Activated CD4-positive, alpha-beta memory T cell treated with anti-CD3 and anti-CD28 coated beads, Interleukin-2, amount 10 ng/mL, durations not matched to agents 7 days and 5 days (primary cell): ENCODE data around the gene SLBP. TPM values are rescaled to one million over a fixed set of nuclear protein-coding genes. Genes with fewer than 3 reads are reported as not detected.
A peak's percentile ranks its signal among the peaks of the same experiment; 100 is the strongest.

Experiments used
- CTCF ChIA-PET: fragments of 350-600 bp; sonication (Branson Sonifier 250); formaldehyde crosslinking; loops from one replicate; lab custom pipeline; 2021; ENCODE audit warnings: antibody characterized with exemption, inconsistent platforms; lab: Charles Lee
- POLR2A ChIA-PET: fragments of 350-600 bp; sonication (Branson Sonifier 250); formaldehyde crosslinking; loops from one replicate; lab custom pipeline; 2021; ENCODE audit warnings: antibody characterized with exemption; lab: Charles Lee
- DNase-seq: peaks from one replicate; pipeline ENCODE4 v3.0.0-alpha.2; 2020
- H3K27ac Mint-ChIP-seq: one replicate; pipeline ENCODE4 v1.8.0; 2021; ENCODE audit warnings: mild to moderate bottlenecking, mixed read lengths
- H3K27me3 Mint-ChIP-seq: one replicate; pipeline ENCODE4 v1.8.0; 2021; ENCODE audit warnings: mixed read lengths
- H3K36me3 Mint-ChIP-seq: one replicate; pipeline ENCODE4 v1.8.0; 2021; ENCODE audit warnings: low read depth, mixed read lengths
- H3K4me1 Mint-ChIP-seq: one replicate; pipeline ENCODE4 v1.8.0; 2021; ENCODE audit warnings: mixed read lengths
- H3K4me3 Mint-ChIP-seq: one replicate; pipeline ENCODE4 v1.8.0; 2021; ENCODE audit warnings: mild to moderate bottlenecking, mixed read lengths
- H3K9me3 Mint-ChIP-seq: one replicate; pipeline ENCODE4 v1.8.0; 2021; ENCODE audit warnings: mixed read lengths
- total RNA-seq, 2 experiments: library from RNA; stranded (reverse); gene quantifications; one replicate each; pipeline ENCODE4 v1.2.3, GENCODE V29; 2021

Gene SLBP
- total RNA-seq, 2 experiments from 2014 or later = 105 to 107 TPM

DNA sequence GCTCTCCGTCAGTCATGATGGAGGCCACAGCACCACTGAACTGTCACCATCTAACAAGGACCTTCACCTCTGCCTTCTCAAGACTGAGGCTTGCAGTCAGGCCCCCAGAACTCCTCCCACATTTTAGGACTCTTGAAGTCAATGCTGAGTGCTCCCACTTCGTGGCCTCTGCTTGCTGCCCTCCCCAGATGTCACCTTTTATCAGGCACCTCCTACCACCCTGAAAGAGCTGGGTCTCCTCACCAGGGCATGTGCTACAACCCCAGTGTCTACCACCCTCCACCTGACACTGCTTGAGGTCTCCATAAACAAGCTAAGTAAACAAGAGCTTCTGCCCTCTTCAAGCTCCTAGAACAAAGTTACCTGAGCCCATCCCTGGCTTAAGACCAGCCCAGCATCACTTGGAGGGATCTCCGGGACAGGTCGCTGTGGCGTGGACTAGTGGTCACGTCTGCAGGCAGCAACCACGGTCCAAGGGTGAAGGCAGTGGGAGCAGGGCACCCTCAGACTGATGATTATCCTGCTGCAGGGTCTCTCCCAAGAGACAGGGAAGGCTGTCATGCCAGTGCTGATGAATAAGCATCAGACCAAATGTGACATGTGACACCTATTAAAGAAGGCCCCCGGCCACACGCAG, 20.3 kb downstream of the SLBP start:
- Mint-ChIP-seq H3K4me3 (no peak overlapping the region), H3K4me1 (peaks cover 7% of the 10 kb centered on the region), H3K27me3 (no peaks in the 10 kb centered on the region), H3K27ac (no peak overlapping the region), H3K9me3 (no peaks in the 10 kb centered on the region), H3K36me3 (peaks cover 61% of the 10 kb centered on the region)
- DNase-seq = no peak
- ChIA-PET POLR2A (interaction anchor here (0.6 to 9.6 kb wide), 4 partner anchors 8 to 38 kb away, joined by 3 to 108 read pairs (median 6); partner anchors contain the start of gene SLBP), CTCF (interaction anchor here (1.1 to 4.5 kb wide), 4 partner anchors 11 to 41 kb away, joined by 3 to 122 read pairs (median 48); partner anchors contain the start of genes TACC3 and TMEM129)

DNA sequence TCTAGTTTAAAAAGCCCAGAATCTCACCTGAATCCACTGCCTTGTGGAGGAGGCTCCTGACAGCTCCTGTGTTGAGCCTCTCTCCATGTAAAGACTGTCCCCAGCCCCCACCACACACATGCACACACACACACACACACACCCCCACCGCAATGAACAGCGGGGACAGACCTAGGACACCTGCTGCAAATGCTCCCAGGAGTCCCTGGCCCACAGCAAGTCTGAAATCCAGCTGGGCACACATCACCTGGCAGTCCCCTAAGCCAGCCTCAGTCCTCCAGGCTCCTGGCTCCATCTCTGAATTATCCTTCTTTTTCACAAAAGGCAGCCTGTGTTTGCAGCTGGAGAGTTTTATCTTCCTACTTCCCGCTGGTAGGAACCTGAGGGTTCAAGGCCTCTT, 21.4 kb downstream of the SLBP start:
- ChIA-PET POLR2A (interaction anchor here (1.5 to 9.6 kb wide), 2 partner anchors 21 to 32 kb away, joined by 4 to 108 read pairs; partner anchors contain the start of gene SLBP), CTCF (interaction anchor here (4.5 kb wide), 1 partner anchor 32 kb away, joined by 122 read pairs; the partner anchor contains the start of genes TACC3 and TMEM129)
- Mint-ChIP-seq H3K4me3 (no peak overlapping the region), H3K27me3 (no peaks in the 10 kb centered on the region), H3K36me3 (peaks cover 52% of the 10 kb centered on the region), H3K9me3 (no peaks in the 10 kb centered on the region), H3K27ac (no peak overlapping the region), H3K4me1 (peaks cover 4% of the 10 kb centered on the region)
- no peak for DNase-seq

DNA sequence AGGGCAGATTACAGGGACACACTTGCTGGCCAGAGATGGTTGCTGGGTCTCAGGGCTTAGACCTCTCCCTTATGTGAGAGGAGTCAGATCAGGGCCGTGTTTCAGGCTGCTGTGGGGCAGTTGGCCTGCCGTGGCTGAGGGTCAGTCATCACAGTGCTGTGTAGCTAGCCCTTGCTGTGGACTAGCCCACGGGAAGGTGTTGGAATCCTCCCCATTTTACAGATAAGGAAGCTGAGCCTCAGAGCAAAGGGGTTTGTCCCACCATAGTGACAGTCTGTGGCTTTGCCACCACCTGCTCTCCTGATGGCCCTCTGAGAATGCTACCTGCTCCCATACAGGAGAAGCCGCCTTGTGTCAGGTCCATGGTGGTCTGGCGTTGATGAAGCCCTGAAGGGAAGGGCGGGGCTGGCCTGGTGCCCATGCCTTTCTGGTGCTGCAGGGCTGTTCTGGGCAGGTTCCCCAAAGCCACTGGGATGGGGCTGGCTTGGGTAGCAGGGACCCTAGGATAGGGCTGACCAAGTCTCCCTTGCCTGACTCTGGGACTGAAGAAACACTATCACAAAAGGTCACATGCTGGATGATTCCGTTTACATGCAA, 25.6 kb downstream of the SLBP start:
- no peaks in the 10 kb centered on the region for H3K9me3 Mint-ChIP-seq
- peaks cover 10% of the 10 kb centered on the region for H3K4me1 Mint-ChIP-seq
- DNase-seq = no peak
- H3K27me3 Mint-ChIP-seq = peaks cover 6% of the 10 kb centered on the region
- no peak overlapping the region for H3K27ac Mint-ChIP-seq
- peaks cover 20% of the 10 kb centered on the region for H3K36me3 Mint-ChIP-seq
- H3K4me3 Mint-ChIP-seq = peak overlapping the region; percentile 29
- POLR2A ChIA-PET = interaction anchor here (1.0 to 9.6 kb wide), 2 partner anchors 16 to 25 kb away, joined by 3 to 108 read pairs; partner anchors contain the start of gene SLBP
- CTCF ChIA-PET = no interaction called here

DNA sequence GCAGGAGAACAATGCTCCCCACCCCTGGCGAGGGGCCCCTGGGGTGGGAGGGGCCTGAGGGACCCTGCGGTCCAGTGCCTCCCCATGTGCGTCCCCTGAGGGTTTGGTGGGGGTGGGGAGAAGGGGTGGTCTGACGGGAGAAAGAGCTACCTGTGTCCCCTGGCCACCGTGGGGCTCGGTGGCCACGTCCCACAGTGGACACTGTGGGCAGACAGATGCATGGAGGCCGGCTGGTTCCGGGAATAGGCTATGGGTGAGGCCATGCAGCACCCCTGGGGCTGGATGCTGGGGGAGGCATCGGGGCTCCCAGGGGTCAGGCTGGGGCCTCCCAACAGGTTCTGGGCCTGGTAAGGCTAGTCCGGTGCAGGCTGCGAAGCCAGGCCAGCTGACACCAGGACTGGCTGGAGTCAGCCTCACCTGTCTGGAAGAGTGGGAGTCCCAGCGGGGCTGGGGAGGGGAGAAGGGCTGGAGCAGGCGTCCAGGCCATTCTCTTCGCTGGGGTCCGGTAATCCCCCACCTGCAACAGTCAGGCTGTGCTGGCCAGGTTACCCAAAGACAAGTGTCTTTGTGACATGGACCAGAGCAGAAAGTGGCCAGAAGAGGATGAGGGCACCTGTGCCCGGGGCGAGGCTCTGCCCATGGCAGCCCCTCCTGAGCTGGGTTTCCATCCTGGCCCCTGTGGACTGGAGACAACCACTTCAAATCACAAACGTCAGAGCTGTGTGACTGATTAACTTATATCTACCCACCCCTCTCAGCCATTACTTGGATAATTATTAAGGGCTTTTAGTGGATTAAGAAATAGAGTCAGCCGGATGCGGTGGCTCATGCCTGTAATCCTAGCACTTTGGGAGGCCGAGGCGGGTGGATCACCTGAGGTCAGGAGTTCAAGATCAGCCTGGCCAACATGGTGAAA, 26.6 kb downstream of the SLBP start:
- POLR2A ChIA-PET = interaction anchor here (1.0 kb wide), 2 partner anchors 17 to 25 kb away, joined by 3 read pairs; no protein-coding TSS in a partner anchor

DNA sequence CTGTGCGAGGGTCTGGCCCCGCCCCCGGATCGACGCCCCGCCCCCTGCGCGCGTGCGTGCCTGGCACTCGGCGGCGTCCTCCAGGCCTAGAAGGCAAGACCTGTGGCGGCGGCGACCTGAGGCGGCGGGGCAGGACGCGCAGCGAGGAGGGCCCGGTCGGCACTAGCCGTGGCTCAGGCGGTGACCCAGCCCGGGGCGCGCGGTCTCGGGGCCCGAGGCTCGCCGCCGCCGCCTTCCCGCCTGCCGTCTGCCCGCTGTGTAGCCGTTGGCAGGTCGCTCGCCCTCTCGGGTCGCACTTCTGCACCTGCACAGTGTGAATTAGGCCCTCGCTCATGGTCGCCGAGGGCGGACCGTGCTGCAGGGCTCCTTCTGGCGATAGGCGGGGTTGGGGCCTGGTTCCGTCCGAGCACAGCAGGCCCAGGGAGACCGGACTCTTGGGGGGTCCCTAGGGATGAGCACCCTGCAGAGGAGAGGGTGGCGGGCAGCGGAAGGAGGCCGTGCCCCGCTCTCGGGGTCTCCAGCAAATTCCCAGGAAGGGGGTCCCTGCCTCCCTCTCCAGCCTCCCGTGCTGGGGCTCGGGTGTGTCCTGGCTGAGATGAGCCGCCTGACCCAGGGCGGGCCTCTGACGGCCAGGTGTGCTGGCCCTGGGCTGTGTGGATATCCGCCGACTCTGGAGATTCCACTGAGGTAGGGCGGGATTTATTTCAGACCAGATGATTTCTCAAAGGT, 27.4 kb downstream of the SLBP start:
- Mint-ChIP-seq H3K4me3 (no peak overlapping the region), H3K27me3 (peaks cover 6% of the 10 kb centered on the region), H3K9me3 (no peaks in the 10 kb centered on the region), H3K27ac (no peak overlapping the region), H3K4me1 (peaks cover 10% of the 10 kb centered on the region), H3K36me3 (peaks cover 5% of the 10 kb centered on the region)
- POLR2A ChIA-PET = interaction anchor here (1.1 kb wide), 1 partner anchor 27 kb away, joined by 6 read pairs; the partner anchor contains the start of gene SLBP
- peak; percentile 95 for DNase-seq
- CTCF ChIA-PET = no interaction called here

More for the DNA sequence above, 26.6 kb downstream of the SLBP start:
- H3K27me3 Mint-ChIP-seq = peaks cover 6% of the 10 kb centered on the region
- peaks cover 10% of the 10 kb centered on the region for H3K4me1 Mint-ChIP-seq
- CTCF ChIA-PET = no interaction called here
- no peak overlapping the region for H3K4me3 Mint-ChIP-seq
- DNase-seq = no peak
- no peak overlapping the region for H3K27ac Mint-ChIP-seq
- peaks cover 11% of the 10 kb centered on the region for H3K36me3 Mint-ChIP-seq
- H3K9me3 Mint-ChIP-seq = no peaks in the 10 kb centered on the region

DNA sequence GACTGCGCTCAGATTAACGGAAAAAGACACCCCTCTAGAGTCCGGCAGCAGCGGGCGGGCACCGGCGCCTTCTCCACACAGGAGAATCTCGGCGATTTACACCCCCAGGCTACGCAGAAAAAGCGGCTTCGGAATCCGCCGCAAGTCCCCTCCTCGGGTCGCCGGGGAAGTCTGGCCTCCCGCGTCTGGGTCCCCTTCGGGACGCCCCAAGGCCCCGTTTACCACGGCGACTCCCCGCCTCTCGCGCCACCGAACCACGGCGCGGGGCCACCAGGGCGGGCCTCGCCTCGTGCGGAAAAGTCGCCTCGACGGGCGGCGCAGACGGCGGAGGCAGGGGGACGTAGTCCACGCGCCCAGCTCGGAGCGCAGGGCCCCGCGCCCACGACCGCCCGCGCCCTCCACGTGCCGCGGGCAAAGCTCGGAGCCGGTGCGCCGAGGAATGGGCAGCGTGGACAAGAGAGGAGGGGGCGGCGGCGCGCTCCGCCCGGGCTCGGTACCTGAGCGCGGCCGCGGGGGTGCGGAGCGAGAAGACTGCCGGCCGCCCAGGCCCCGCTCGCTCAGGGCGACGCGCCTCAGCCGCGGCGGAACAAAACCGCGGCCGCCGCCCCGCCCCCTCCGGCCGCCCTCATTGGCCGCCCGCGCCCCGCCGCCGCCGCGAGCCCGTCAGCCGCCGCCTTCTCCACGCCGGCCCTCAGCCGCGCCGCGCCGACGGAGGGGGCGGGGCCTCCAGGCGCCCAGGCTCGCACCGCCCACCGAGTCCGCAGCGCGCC, 28.2 kb downstream of the SLBP start, which contains the start of gene FAM53A:
Gene FAM53A (minus strand): TSS at position 578 of the 770 bp plus-strand sequence. CDS start 15,572 bp downstream, outside the sequence.
- ChIA-PET POLR2A (interaction anchor here (1.0 to 1.1 kb wide), 4 partner anchors 8 to 30 kb away, joined by 3 to 7 read pairs (median 5); partner anchors contain the start of gene SLBP), CTCF (interaction anchor here (0.7 to 1.7 kb wide), 2 partner anchors 9 to 391 kb away, joined by 3 to 11 read pairs; no protein-coding TSS in a partner anchor)
- Mint-ChIP-seq H3K4me1 (peaks cover 10% of the 10 kb centered on the region), H3K9me3 (no peaks in the 10 kb centered on the region), H3K27me3 (peaks cover 6% of the 10 kb centered on the region), H3K36me3 (peaks cover 1% of the 10 kb centered on the region), H3K27ac (peak within 1 kb of the TSS; percentile 52), H3K4me3 (peak within 1 kb of the TSS; percentile 78)
- peak; percentile 29 for DNase-seq

DNA sequence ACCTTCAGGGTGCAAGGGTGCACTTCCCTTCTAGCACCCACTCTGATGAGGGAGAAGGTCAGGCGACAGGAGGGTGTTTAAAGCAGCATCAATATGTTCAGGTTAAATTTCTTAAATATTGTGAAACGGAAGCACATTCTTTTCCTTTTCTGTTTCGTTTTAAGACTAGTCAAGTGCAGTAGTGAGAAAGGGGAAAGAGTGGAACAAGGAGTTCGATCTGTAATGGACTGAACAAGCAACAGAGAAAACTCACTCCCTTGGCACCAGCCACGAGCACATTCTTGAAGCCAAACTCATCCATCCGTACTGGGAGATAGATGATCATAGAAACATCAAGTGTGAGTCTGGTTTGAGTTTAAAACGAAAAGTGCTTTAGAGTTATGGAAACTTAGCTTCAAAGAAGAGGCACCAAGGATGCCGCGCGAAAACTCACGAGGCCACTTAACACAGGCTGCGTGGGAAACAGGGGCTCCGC, 28.8 kb downstream of the SLBP start:
- POLR2A ChIA-PET = interaction anchor here (0.9 to 1.1 kb wide), 5 partner anchors 9 to 43 kb away, joined by 3 to 7 read pairs (median 4); partner anchors contain the start of gene SLBP
- peaks cover 6% of the 10 kb centered on the region for H3K27me3 Mint-ChIP-seq
- no peaks in the 10 kb centered on the region for H3K9me3 Mint-ChIP-seq
- H3K27ac Mint-ChIP-seq = peak overlapping the region; percentile 52
- H3K36me3 Mint-ChIP-seq = no peaks in the 10 kb centered on the region
- CTCF ChIA-PET = interaction anchor here (0.7 to 1.7 kb wide), 4 partner anchors 10 to 1229 kb away, joined by 3 to 11 read pairs (median 3); no protein-coding TSS in a partner anchor
- DNase-seq = no peak
- H3K4me3 Mint-ChIP-seq = peak overlapping the region; percentile 78
- peaks cover 10% of the 10 kb centered on the region for H3K4me1 Mint-ChIP-seq

DNA sequence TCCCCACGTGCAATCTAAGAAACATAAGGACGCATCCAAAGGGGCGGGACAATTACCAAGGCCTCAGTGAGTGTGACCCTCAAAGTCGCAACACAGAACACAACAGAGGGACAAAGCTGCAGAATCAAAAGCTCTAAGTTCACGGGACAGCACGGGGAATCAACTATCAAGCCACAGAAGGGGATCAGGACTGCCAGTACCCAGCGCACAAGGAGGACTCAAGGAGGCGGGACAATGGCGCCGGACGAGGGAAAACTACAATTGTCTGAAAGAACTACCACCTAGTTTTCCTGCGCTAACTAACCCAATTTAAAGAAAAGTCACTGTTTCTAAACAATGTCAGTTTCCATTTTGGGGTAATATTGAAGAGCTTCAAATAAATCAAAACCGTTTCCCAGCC, 29.3 kb downstream of the SLBP start:
- Mint-ChIP-seq H3K9me3 (no peaks in the 10 kb centered on the region), H3K27ac (no peak overlapping the region), H3K4me3 (peak overlapping the region; percentile 78), H3K36me3 (no peaks in the 10 kb centered on the region), H3K4me1 (peaks cover 10% of the 10 kb centered on the region), H3K27me3 (peaks cover 6% of the 10 kb centered on the region)
- POLR2A ChIA-PET = interaction anchor here (0.9 to 1.1 kb wide), 4 partner anchors 9 to 44 kb away, joined by 3 to 7 read pairs (median 4); no protein-coding TSS in a partner anchor
- no peak for DNase-seq
- CTCF ChIA-PET = interaction anchor here (0.7 to 1.7 kb wide), 4 partner anchors 10 to 1229 kb away, joined by 3 to 11 read pairs (median 3); no protein-coding TSS in a partner anchor

DNA sequence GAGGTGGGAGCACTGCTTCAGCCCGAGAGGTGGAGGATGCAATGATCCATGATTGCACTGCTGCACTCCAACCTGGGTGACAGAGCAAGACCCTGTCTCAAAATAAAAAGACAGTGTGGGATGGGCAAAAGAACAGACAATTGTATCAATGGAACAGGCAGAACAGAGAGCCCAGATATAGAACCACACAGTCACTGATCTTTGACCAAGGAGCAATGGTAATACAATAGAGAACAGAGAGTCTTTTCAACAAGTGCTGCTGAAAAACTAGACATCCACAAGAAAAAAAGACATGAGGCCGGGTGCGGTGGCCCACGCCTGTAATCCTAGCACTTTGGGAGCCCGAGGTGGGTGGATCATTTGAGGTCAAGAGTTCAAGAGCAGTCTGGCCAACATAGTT, 33.9 kb downstream of the SLBP start:
- CTCF ChIA-PET = no interaction called here
- Mint-ChIP-seq H3K4me1 (peaks cover 6% of the 10 kb centered on the region), H3K27me3 (peaks cover 6% of the 10 kb centered on the region), H3K4me3 (no peak overlapping the region), H3K9me3 (no peaks in the 10 kb centered on the region), H3K27ac (no peak overlapping the region), H3K36me3 (no peaks in the 10 kb centered on the region)
- DNase-seq = no peak
- POLR2A ChIA-PET = no interaction called here

DNA sequence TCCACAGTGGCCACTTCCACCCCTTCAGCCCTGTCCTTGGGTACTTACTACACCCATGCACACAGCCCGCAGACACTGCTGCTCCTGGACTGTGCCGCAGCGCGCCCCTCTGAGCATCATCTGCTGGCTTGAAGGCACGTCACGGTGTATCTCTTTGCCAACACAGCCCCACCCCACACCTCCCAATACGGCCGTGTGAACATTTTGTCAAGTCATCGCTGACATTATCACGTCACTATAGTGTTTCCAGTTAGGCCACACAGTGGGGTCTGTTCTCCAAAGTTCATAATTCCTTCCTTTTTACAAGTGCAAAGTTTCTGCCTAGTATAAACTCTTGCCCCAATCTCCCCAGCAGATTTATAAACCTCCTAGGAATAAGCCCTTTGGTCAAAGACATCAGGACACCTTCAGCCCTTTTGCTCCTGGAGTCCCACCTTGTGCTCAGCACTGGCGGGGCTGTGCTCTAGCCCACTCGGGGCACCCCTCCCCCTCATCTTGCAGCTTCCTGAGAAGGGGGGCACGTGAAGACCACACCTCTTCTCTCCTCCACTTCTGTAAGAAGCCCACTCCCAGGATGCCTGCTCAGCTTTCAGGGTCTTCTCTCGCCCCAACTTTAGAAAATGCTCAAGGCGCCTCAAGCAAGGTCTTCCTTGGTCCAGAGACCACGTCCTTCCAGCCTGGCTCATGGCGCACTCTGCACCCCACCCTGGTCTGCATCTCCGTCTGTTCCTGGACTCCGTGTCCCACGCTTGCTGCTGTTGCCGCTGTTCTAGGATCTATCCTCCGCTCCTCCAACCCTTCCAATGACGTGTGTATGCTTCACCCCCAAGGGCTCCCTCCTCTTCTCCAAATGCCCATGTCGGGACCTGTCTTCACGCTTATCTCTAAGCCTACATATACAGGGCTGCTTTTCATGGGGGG, 35.3 kb downstream of the SLBP start:
- ChIA-PET POLR2A (no interaction called here), CTCF (no interaction called here)
- Mint-ChIP-seq H3K4me3 (no peak overlapping the region), H3K4me1 (no peaks in the 10 kb centered on the region), H3K9me3 (no peaks in the 10 kb centered on the region), H3K36me3 (no peaks in the 10 kb centered on the region), H3K27me3 (peaks cover 3% of the 10 kb centered on the region), H3K27ac (no peak overlapping the region)
- DNase-seq = no peak
